HG03575 (cell line): ENCODE measurements around the gene IL18.
"Not testable (repeated sequence)": the region's sequence is repeated elsewhere in the genome, so short reads cannot be mapped to it uniquely, and the experiment has no call there.

ENCODE experiments used
- ATAC-seq: cut with Tn5 transposase; IDR thresholded peaks from one replicate; pipeline ENCODE4 v1.9.1; 2021; ENCODE audit not compliant: unreplicated experiment, insufficient number of reproducible peaks, low FRiP score; ENCODE audit errors: extremely low read depth

IL18 gene

GRCh38 chr11:112163875-112164685, at the start of gene IL18:
Gene IL18, minus strand, starts transcription at chr11:112164094. Its CDS starts 9,041 bp downstream, at chr11:112155053.
- ATAC-seq: no peak

DNA sequence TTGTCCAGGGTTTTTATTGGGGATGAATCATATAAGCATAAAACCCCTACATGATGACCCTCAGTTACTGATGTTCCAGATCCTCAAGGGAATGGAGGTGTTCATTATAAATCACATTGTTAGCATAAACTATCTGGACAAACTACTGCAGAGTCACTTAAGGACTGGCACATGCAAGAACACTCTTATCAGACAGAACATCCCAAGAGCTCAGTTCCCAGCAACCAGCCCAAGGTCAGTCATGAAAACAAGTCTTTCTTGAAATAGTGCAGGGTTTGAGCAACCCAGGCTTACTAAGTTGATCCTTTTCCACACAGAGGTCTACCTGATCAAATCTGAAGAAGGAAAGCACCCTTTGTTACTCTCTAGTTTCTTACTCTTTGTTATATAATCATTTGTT, 48.8 kb upstream of the IL18 start:
- no peak for ATAC-seq

- no peak for ATAC-seq
Measured at GRCh38 chr11:112212290-112212689, 48.4 kb upstream of the IL18 start.

DNA sequence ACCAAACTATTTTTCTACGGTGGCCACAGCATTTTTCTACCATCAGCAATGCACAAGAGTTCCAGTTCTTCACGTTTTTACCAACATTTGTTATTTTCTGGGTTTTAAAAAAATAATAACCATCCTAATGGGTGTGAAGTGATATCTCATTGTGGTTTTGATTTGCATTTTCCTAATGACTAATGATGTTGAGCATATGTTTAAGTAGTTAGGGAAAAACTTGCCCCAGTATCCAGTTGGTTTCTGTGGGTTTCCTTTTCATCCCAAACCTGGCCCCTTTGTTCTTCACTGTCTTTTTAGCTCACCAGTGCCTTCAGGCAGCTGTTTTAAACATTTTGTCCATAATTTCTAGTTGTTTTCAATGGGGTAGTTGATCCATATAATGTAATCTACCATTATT, 47.6 kb upstream of the IL18 start:
- no peak for ATAC-seq

- no peak for ATAC-seq
Measured at GRCh38 chr11:112210890-112211289, 47.0 kb upstream of the IL18 start.

DNA sequence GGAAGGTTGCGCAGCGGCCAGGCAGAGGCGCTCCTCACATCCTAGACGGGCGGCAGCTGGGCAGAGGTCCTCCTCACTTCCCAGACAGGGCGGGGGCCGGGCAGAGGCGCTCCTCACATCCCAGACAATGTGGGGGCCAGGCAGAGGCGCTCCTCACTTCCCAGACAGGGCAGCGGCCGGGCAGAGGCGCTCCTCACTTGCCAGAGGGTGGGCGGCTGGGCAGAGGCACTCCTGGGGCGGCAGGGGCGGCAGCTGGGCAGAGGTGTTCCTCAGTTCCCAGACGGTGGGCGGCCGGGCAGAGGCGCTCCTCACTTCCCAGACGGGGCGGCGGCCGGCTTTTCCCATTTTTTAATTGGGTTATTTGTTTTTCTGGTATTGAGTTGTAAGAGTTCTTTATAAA, 42.2 kb upstream of the IL18 start:
- no peak for ATAC-seq

DNA sequence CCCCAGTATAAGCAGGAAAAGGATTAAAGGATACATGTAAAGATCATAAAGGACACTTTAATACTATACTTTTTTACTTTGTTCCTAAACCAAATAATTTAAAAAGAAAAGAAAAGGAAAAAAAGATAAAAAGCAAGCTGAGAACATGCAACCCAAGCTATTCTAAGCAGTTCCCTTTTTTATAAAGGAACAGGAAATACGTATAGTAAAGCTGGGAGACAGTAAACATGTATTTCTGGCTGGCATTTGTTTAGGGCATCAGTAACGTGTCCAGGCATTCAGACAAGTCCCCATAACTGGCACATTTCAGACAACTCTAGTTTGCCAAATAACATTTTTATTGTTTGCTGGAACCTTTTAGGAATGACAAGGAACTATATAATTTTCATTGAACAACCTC, 36.4 kb upstream of the IL18 start:
- no peak for ATAC-seq

GRCh38 chr11:112199101-112199500, 35.2 kb upstream of the IL18 start:
- not testable (repeated sequence) for ATAC-seq

- ATAC-seq: no peak
Measured at GRCh38 chr11:112196519-112197087, 32.7 kb upstream of the IL18 start.

DNA sequence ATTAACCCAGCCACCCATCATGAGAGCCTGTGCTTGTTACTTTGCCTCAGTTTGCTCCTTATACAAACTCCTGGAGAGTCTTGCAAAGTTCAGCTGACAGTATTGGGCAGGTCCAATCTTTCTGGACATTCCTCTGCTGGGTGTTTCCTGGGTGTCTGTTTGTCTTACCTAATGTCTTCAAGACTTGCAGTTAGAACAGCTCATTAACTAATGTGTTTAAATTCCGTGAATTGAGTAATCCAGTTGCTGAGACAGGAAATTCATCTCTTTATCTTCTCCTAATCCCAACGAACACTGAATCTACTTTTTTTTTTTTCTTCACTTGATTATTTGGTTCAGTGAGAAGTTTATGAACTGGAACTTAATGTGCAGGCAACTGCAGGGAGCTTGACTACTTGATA, 32.1 kb upstream of the IL18 start:
- no peak for ATAC-seq

DNA sequence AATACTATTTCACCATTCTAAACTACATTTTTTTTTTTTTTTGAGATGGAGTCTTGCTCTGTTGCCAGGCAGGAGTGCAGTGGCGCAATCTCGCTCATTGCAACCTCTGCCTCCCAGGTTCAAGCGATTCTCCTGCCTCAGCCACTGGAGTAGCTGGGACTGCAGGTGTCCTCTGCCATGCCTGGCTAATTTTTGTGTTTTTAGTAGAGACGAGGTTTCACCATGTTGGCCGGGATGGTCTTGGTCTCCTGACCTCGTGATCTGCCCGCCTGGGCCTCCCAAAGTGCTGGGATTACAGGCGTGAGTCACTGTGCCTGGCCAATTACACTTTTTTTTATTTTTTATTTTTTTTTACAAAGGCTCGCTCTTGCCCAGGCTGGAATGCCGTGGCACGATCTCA, 31.2 kb upstream of the IL18 start:
- not testable (repeated sequence) for ATAC-seq

GRCh38 chr11:112186304-112186703, 22.4 kb upstream of the IL18 start:
- no peak for ATAC-seq

GRCh38 chr11:112185883-112186282, 22.0 kb upstream of the IL18 start:
- ATAC-seq: no peak

DNA sequence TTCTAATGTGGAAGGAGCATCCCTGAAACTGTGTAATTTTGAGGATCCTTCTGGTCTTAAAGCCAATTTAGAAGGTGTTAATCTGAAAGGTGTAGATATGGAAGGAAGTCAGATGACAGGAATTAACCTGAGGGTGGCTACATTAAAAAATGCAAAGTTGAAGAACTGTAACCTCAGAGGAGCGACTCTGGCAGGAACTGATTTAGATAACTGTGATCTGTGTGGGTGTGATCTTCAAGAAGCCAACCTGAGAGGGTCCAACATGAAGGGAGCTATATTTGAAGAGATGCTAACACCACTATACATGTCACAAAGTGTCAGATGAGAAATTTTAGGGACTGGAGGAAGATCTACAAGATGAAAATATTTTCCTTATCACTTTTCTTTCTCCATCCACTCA, 19.0 kb upstream of the IL18 start:
- no peak for ATAC-seq

GRCh38 chr11:112179601-112180000, 15.7 kb upstream of the IL18 start:
- no peak for ATAC-seq

DNA sequence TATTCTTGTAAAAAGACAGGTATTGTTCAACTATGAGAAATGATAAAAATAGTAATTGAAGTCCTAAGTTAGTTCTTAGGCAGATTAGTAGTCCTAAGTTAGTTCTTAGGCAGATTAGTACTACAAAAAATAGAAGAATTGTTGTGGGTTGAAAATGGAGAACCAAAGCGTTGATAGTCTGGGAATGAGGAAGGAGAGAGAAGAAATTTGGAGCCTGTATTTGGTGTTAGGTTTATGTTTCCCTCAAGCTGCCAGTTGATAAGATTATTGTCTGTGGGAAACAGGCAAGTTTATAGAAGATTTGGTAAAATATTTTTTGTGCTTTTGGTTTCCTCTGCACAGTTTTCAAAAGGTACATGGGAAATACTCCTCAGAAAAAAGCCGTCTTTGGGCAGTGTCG, 15.0 kb upstream of the IL18 start:
- no peak for ATAC-seq

DNA sequence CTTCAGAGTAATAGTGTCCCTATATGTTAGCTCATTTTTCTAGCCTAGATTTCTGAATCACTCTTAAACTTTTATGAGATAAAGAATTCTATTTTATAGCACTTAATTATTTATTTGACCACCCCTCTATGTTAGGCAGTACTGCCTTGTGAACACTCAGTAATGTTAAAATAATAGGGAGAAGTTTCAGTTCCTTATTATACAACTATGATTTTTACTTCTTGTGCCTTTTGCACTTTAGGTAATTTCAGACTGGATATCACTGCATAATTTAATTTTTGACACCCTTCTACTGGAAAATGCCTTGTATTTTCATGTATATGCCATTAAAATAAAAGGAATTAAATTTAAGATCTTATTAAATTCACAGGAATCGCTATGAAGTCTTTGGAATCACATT, 14.5 kb upstream of the IL18 start:
- no peak for ATAC-seq

DNA sequence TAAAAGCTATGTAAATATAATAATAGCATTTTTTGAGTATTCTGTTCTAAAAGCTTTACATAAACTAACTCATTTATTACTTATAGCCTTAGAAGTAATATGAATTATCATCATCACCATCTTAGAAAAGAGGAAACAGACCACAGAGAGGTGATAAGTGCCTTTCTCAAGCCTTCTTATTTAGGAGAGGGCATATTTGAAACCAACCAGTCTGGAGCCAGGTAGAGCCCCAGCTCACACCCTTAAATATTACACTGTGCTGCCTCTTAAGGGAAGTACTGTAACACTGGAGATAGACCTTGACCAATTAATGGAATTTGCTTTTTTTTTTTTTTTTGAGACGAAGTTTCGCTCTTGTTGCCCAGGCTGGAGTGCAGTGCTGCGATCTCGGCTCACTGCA, 13.7 kb upstream of the IL18 start:
- no peak for ATAC-seq

DNA sequence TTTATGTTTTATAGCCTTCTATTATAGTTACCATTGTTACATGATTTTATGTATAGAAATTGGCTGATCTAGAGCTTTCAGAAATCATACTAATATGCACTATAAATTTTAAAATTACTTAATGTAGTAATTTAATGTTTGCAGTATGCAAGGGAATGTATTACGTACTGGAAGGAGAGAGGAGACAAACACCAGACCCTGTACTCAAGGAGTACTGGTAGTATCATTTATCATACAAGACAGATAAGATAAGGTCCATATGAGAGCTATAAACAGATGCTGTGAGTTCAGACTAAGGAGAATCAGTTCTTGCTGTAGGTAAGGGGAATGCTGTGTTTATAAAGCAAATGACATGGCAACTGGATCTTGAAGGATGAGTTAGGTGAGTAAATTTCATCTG, 12.2 kb upstream of the IL18 start:
- no peak for ATAC-seq

DNA sequence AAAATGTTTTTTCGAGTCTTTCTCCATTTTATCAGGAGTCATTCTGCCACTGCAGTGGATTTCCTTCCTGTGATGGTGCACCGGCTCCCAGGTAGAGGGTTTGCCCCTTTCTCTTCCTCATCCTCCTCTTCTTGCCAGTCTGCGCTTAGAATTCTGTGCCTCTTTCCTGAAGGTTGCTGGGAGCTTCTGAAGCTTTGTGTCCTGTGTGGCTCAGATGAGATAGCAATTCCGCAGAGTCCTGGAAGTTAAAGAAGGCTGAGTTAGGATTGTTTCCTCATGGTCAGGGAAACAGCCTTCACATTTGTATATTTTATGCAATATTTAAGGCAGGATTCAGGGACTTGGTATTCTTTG, 11.7 kb upstream of the IL18 start:
- no peak for ATAC-seq
